ENCODE results near the gene PVALEF.

GRCh38 chr17:81125573-81126081, 39.7 kb upstream of the PVALEF start:
- TF ChIP-seq POLR2A (IDR thresholded peaks at IDR 0.05) (no peak), CTCF (IDR thresholded peaks at IDR 0.05) (no peak)

Data from uterus (tissue), 2 donors.